Lung (tissue), 12 donors: Measurements from ENCODE around the gene ZFP36L2. TPM values are rescaled to one million over a fixed set of nuclear protein-coding genes. Genes with fewer than 3 reads are reported as not detected.

Experiments used
- ATAC-seq: fragments of 200-7000 bp; cut with Tn5 transposase; one replicate; pipeline ENCODE4 v1.9.1; 2020; ENCODE audit warnings: moderate number of reproducible peaks; ENCODE audit not compliant: insufficient read depth, low FRiP score
- DNase-seq, 3 donors: peaks; one replicate each; pipeline ENCODE4 v3.0.0-alpha.2; 2013 to 2017
- H3K27ac ChIP-seq, 2 donors: one replicate each; pipeline ENCODE4 v1.5.1; 2013; ENCODE audit warnings: mild to moderate bottlenecking in 2 of 2, moderate library complexity in 2 of 2, control low read depth in 1 of 2, inconsistent platforms in 1 of 2, low read depth in 1 of 2, low read length in 1 of 2
- H3K27me3 ChIP-seq, 3 donors: one replicate each; pipeline ENCODE4 v1.5.1; 2013; ENCODE audit warnings: low read length in 2 of 3; ENCODE audit not compliant: control insufficient read depth in 3 of 3, insufficient read depth in 3 of 3
- H3K36me3 ChIP-seq, 4 donors: one replicate each; pipeline ENCODE4 v1.5.1; 2013; ENCODE audit warnings: low read length in 4 of 4, mild to moderate bottlenecking in 1 of 4, moderate library complexity in 1 of 4; ENCODE audit not compliant: control insufficient read depth in 4 of 4, insufficient read depth in 4 of 4
- H3K4me1 ChIP-seq, 5 donors: one replicate each; pipeline ENCODE4 v1.5.1; 2013; ENCODE audit warnings: low read length in 5 of 5, mild to moderate bottlenecking in 2 of 5, moderate library complexity in 1 of 5; ENCODE audit not compliant: control insufficient read depth in 5 of 5, insufficient read depth in 5 of 5
- H3K4me3 ChIP-seq: one replicate; pipeline ENCODE4 v1.5.1; 2013; ENCODE audit warnings: mild to moderate bottlenecking, control low read depth, moderate library complexity
- H3K9ac ChIP-seq, 2 donors: one replicate each; pipeline ENCODE4 v1.5.1; 2013; ENCODE audit warnings: low read length in 2 of 2, control low read depth in 1 of 2; ENCODE audit not compliant: insufficient read depth in 1 of 2
- H3K9me3 ChIP-seq, 4 donors: one replicate each; pipeline ENCODE4 v1.5.1; 2013; ENCODE audit warnings: low read length in 3 of 4, mild to moderate bottlenecking in 1 of 4, moderate library complexity in 1 of 4; ENCODE audit not compliant: control insufficient read depth in 4 of 4, insufficient read depth in 3 of 4
- CTCF ChIP-seq: IDR thresholded peaks from 2 replicates; pipeline ENCODE4 v1.5.1; 2012; ENCODE audit warnings: mild to moderate bottlenecking; ENCODE audit errors: control extremely low read depth, extremely low read depth
- WGBS, 2 donors: extraction: QIAGEN DNeasy Blood & Tissue Kit; methylation state at CpG; one replicate each; pipeline ENCODE4 v1.1.7; 2013; 5-methylcytosine and 5-hydroxymethylcytosine counted together
- polyA plus RNA-seq, 2 donors: library from polyadenylated mRNA; stranded (reverse); fragments of 200-250 nt; gene quantifications; one replicate each; pipeline ENCODE4 v1.2.1, GENCODE V29; 2013
- total RNA-seq, 2 donors: library from RNA; depleted of rRNA in 1 of 2; stranded (reverse); fragments of >200 nt in 1 of 2; gene quantifications; one replicate each; pipeline ENCODE4 v1.2.1, GENCODE V29; 2014 to 2021
- donor health status: control.
- donor health status: control.
- donor health status: Bipolar disorder and iron deficiency.
- donor health status: healthy.
- donor health status: DM: yes; HTN: yes; CAD: no.

ZFP36L2 gene
- total and polyA plus RNA-seq, 4 donors = 38.3 to 110 (median 66.6) TPM

- ATAC-seq = no peak
- peak; percentile 48 to 82 (median 82) for DNase-seq
- WGBS, 2 donors = 29 to 39% methylated on average over 13 of the region's 13 CpGs
- H3K27me3 ChIP-seq = no peaks in the 10 kb centered on the region
- H3K9me3 ChIP-seq = no peaks in the 10 kb centered on the region
- H3K36me3 ChIP-seq = peaks cover 0 to 13% (median 6%) of the 10 kb centered on the region in 4 donors
- H3K4me1 ChIP-seq = peaks cover 12 to 60% (median 40%) of the 10 kb centered on the region in 5 donors
- peak overlapping the region; percentile 91 to 97 for H3K27ac ChIP-seq
- H3K9ac ChIP-seq = peak overlapping the region; percentile 12 to 87
- H3K4me3 ChIP-seq = no peak overlapping the region
- no peak for TF ChIP-seq CTCF
These were observed 8.2 kb downstream of the ZFP36L2 start for GRCh38 chr2:43218155-43218701.

- 38 to 62% methylated on average over 11 of the region's 11 CpGs for WGBS, 2 donors
- Histone ChIP-seq H3K36me3 (peaks cover 0 to 6% (median 2%) of the 10 kb centered on the region in 4 donors), H3K27ac (peak overlapping the region; percentile 37 to 91), H3K4me1 (peaks cover 12 to 53% (median 40%) of the 10 kb centered on the region in 5 donors), H3K9me3 (no peaks in the 10 kb centered on the region), H3K9ac (peak overlapping the region in 1 of 2 donors; percentile 87), H3K27me3 (no peaks in the 10 kb centered on the region), H3K4me3 (no peak overlapping the region)
- no peak for TF ChIP-seq CTCF
- ATAC-seq (no peak), DNase-seq (peak; percentile 59 to 73 (median 70))
These were observed 8.9 kb downstream of the ZFP36L2 start for GRCh38 chr2:43217228-43218154.

GRCh38 chr2:43216629-43217028, 9.8 kb downstream of the ZFP36L2 start:
- TF ChIP-seq CTCF = no peak
- Histone ChIP-seq H3K4me1 (peaks cover 12 to 45% (median 35%) of the 10 kb centered on the region in 5 donors), H3K27ac (no peak overlapping the region), H3K36me3 (no peaks in the 10 kb centered on the region), H3K9ac (no peak overlapping the region), H3K27me3 (no peaks in the 10 kb centered on the region), H3K9me3 (no peaks in the 10 kb centered on the region), H3K4me3 (no peak overlapping the region)
- DNase-seq (no peak), ATAC-seq (no peak)
- 92 to 96% methylated on average over 7 to 8 of the region's 8 CpGs for WGBS, 2 donors
